Measurements from ENCODE around the gene TENT4B. TPM values are rescaled to one million over a fixed set of nuclear protein-coding genes. Genes with fewer than 3 reads are reported as not detected.

The TENT4B gene
- total RNA-seq, 1 experiment from 2014 or later, result 18.3 TPM

- H3K9me3 ChIP-seq (ENCODE audit: low read depth, low read length, poor library complexity, severe bottlenecking), result no peaks in the 10 kb centered on the region
- no peak for TF ChIP-seq CTCF (conservative IDR thresholded peaks at IDR 0.05; ENCODE audit: low read depth, low read length)
- no peak for TF ChIP-seq EZH2 (IDR thresholded peaks at IDR 0.05; ENCODE audit: borderline replicate concordance, low read depth, low read length, poor library complexity, severe bottlenecking)
- H3K27ac ChIP-seq (ENCODE audit: low read depth, low read length, poor library complexity, severe bottlenecking), result peak overlapping the region; percentile 54
- DNase-seq (ENCODE audit: low spot score), result peak; percentile 28
- TSS peak; percentile 28 for BruUV-seq (replicated peaks)
- no peaks in the 10 kb centered on the region for H3K36me3 ChIP-seq (ENCODE audit: insufficient read depth, low read length, poor library complexity, severe bottlenecking)
- no peaks in the 10 kb centered on the region for H3K27me3 ChIP-seq (replicated peaks; ENCODE audit: insufficient read depth, low read depth, low read length, poor library complexity)
- peaks cover 17% of the 10 kb centered on the region for H3K4me1 ChIP-seq (ENCODE audit: insufficient read depth, low read length, poor library complexity, severe bottlenecking)
- peak overlapping the region; percentile 79 for H3K4me3 ChIP-seq (ENCODE audit: low read depth, low read length, poor library complexity, severe bottlenecking)
- POLR2A ChIA-PET (ENCODE audit: low non-redundant PET), result interaction anchor here (0.6 kb wide), 1 partner anchor 13 kb away, joined by 9 read pairs; no protein-coding TSS in a partner anchor
- CTCF ChIA-PET, result no interaction called here
- intact Hi-C loops (cut with micrococcal nuclease; ENCODE audit: unreplicated experiment), result loop anchor here (5.0 kb wide), 1 partner anchor 58 kb away; no protein-coding TSS in a partner anchor
Observed at GRCh38 chr16:50154420-50154950, 1.4 kb downstream of the TENT4B start.

- Histone ChIP-seq H3K36me3 (ENCODE audit: insufficient read depth, low read length, poor library complexity, severe bottlenecking) (no peaks in the 10 kb centered on the region), H3K4me3 (ENCODE audit: low read depth, low read length, poor library complexity, severe bottlenecking) (peak overlapping the region; percentile 79), H3K4me1 (ENCODE audit: insufficient read depth, low read length, poor library complexity, severe bottlenecking) (peaks cover 17% of the 10 kb centered on the region), H3K27me3 (replicated peaks; ENCODE audit: insufficient read depth, low read depth, low read length, poor library complexity) (no peaks in the 10 kb centered on the region), H3K9me3 (ENCODE audit: low read depth, low read length, poor library complexity, severe bottlenecking) (no peaks in the 10 kb centered on the region), H3K27ac (ENCODE audit: low read depth, low read length, poor library complexity, severe bottlenecking) (peak overlapping the region; percentile 54)
- peak; percentile 44 for DNase-seq (ENCODE audit: low spot score)
- CTCF ChIA-PET, result interaction anchor here (0.5 to 1.2 kb wide), 2 partner anchors 38 to 55 kb away, joined by 4 to 5 read pairs; no protein-coding TSS in a partner anchor
- no peak for TF ChIP-seq CTCF (conservative IDR thresholded peaks at IDR 0.05; ENCODE audit: low read depth, low read length)
- no peak for TF ChIP-seq EZH2 (IDR thresholded peaks at IDR 0.05; ENCODE audit: borderline replicate concordance, low read depth, low read length, poor library complexity, severe bottlenecking)
- no TSS peak for BruUV-seq (replicated peaks)
- intact Hi-C loops (cut with micrococcal nuclease; ENCODE audit: unreplicated experiment), result loop anchor here (1.0 kb wide), 1 partner anchor 32 kb away; no protein-coding TSS in a partner anchor
- POLR2A ChIA-PET (ENCODE audit: low non-redundant PET), result no interaction called here
Observed at GRCh38 chr16:50155925-50156324, 2.8 kb downstream of the TENT4B start.

- TF ChIP-seq CTCF (conservative IDR thresholded peaks at IDR 0.05; ENCODE audit: low read depth, low read length), result no peak
- TF ChIP-seq EZH2 (IDR thresholded peaks at IDR 0.05; ENCODE audit: borderline replicate concordance, low read depth, low read length, poor library complexity, severe bottlenecking), result no peak
- H3K4me1 ChIP-seq (ENCODE audit: insufficient read depth, low read length, poor library complexity, severe bottlenecking), result peaks cover 17% of the 10 kb centered on the region
- POLR2A ChIA-PET (ENCODE audit: low non-redundant PET), result no interaction called here
- H3K27ac ChIP-seq (ENCODE audit: low read depth, low read length, poor library complexity, severe bottlenecking), result no peak overlapping the region
- CTCF ChIA-PET, result interaction anchor here (1.5 kb wide), 1 partner anchor 54 kb away, joined by 4 read pairs; no protein-coding TSS in a partner anchor
- no peaks in the 10 kb centered on the region for H3K9me3 ChIP-seq (ENCODE audit: low read depth, low read length, poor library complexity, severe bottlenecking)
- H3K36me3 ChIP-seq (ENCODE audit: insufficient read depth, low read length, poor library complexity, severe bottlenecking), result no peaks in the 10 kb centered on the region
- intact Hi-C loops (cut with micrococcal nuclease; ENCODE audit: unreplicated experiment), result loop anchor here (1.0 kb wide), 1 partner anchor 32 kb away; no protein-coding TSS in a partner anchor
- H3K27me3 ChIP-seq (replicated peaks; ENCODE audit: insufficient read depth, low read depth, low read length, poor library complexity), result no peaks in the 10 kb centered on the region
- no peak for DNase-seq (ENCODE audit: low spot score)
- BruUV-seq (replicated peaks), result no TSS peak
- no peak overlapping the region for H3K4me3 ChIP-seq (ENCODE audit: low read depth, low read length, poor library complexity, severe bottlenecking)
Observed at GRCh38 chr16:50156590-50156989, 3.5 kb downstream of the TENT4B start.
